Measurements from ENCODE around the gene SLC44A5.

GRCh38 chr1:75264112-75264511 lies 346.8 kb downstream of the SLC44A5 start:
- no peak for TF ChIP-seq CTCF (IDR thresholded peaks at IDR 0.05)
- no peak for TF ChIP-seq POLR2A (IDR thresholded peaks at IDR 0.05)
- no peak for TF ChIP-seq EP300 (IDR thresholded peaks at IDR 0.05; ENCODE audit: low read depth)
- no peak for TF ChIP-seq POLR2AphosphoS5 (IDR thresholded peaks at IDR 0.05)

All from transverse colon (tissue), 4 donors.